ENCODE data around the gene CFAP161. TPM values are rescaled to one million over a fixed set of nuclear protein-coding genes. Genes with fewer than 3 reads are reported as not detected.

Gene CFAP161
- total RNA-seq, 1 donor from 2014 or later = not detected

DNA sequence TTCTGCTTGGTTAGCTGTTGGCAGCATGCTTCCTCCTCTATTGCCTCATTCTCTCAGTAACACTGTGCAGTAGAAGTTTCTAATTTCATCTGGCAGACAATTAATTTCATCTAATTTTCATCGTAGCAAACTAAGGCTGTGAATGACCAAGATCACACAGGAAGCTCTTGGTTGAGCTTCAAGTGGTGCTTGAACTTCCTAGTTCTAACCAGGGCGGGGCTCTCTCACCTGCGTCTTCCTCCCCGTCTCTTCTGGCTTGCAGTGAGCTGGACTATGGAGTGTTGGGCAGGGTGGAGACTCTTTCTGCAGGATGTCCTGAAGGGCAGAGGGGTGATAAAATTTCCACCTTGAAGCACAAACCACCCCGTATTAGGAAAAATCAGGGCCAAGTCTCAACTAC, 60.7 kb downstream of the CFAP161 start:
- no peaks in the 10 kb centered on the region for H3K4me1 Mint-ChIP-seq (ENCODE audit: unreplicated experiment)
- TF ChIP-seq, protein P1, sequence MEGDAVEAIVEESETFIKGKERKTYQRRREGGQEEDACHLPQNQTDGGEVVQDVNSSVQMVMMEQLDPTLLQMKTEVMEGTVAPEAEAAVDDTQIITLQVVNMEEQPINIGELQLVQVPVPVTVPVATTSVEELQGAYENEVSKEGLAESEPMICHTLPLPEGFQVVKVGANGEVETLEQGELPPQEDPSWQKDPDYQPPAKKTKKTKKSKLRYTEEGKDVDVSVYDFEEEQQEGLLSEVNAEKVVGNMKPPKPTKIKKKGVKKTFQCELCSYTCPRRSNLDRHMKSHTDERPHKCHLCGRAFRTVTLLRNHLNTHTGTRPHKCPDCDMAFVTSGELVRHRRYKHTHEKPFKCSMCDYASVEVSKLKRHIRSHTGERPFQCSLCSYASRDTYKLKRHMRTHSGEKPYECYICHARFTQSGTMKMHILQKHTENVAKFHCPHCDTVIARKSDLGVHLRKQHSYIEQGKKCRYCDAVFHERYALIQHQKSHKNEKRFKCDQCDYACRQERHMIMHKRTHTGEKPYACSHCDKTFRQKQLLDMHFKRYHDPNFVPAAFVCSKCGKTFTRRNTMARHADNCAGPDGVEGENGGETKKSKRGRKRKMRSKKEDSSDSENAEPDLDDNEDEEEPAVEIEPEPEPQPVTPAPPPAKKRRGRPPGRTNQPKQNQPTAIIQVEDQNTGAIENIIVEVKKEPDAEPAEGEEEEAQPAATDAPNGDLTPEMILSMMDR (IDR thresholded peaks at IDR 0.05) = no peak
- H3K9me3 Mint-ChIP-seq (ENCODE audit: unreplicated experiment) = no peaks in the 10 kb centered on the region
- peaks cover 35% of the 10 kb centered on the region for H3K27me3 Mint-ChIP-seq (ENCODE audit: unreplicated experiment)
- no peaks in the 10 kb centered on the region for H3K36me3 Mint-ChIP-seq (ENCODE audit: unreplicated experiment)
- H3K4me3 Mint-ChIP-seq (ENCODE audit: unreplicated experiment) = no peak overlapping the region
- DNase-seq (ENCODE audit: extremely low spot score, unreplicated experiment) = no peak
- H3K27ac Mint-ChIP-seq (ENCODE audit: unreplicated experiment) = no peak overlapping the region

DNA sequence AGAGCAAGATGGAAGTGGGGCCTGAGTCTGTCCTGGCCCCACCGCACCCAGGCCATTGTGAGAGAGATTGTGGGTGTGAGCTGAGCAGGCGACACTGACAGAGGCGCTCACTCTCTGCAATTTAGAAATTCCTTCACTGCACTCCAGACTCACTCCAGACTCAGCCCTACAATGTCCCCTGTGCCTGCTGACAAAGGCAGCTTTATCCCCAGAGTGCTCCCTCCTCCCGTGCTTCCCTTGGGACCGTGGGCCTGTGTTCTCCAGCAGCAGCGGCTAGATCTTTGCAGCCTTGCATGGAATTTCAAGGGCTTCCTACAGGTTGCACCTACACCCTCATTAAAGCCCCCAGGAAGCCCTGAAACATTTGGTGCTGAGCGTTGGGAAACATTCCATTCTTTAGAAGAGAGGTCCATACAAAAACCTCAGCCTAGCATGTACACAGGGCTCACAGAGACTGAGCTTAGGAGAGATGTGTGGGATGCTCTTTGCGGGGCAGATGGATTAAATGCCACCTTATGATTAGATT, 61.3 kb downstream of the CFAP161 start:
- H3K4me3 Mint-ChIP-seq (ENCODE audit: unreplicated experiment) = no peak overlapping the region
- H3K36me3 Mint-ChIP-seq (ENCODE audit: unreplicated experiment) = no peaks in the 10 kb centered on the region
- H3K27me3 Mint-ChIP-seq (ENCODE audit: unreplicated experiment) = peaks cover 35% of the 10 kb centered on the region

DNA sequence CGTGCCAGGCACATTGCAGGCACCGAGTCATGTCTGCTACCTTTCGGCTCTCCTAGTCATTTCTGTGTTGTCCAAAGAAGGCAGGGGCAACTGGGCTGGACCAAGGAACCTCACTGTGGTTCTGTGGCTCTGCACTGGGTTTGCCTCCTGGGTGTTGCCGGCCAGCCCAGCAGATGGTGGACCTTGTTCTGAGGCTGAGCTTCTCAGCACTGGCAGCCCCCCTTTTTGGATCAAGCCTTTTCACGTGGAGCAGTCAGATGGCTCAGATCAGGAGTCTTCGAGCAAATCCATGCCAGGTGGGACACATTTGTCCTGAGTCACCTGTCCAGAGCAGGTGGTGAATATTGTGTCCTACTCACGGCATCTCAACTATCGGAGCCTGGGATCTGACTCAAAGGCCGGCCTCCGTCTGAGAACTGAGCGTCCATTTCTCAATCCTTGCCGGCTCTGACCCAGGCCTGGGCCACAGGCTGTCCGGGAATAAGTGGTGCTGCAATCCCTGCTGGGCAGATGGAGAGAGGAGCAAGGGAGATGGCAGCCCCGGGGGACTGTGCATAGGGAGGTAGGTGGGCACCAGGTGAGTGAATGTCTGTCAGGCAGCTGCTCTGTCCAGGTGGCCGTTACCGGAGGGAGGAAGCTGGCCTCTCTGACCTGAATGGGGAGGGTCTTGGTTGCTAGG, 62.6 kb downstream of the CFAP161 start, which contains the start of gene IL16:
Gene IL16 (plus strand): TSS at position 304 of the 679 bp plus-strand sequence. CDS start 28,521 bp downstream, outside the sequence.
- H3K4me1 Mint-ChIP-seq (ENCODE audit: unreplicated experiment) = no peaks in the 10 kb centered on the region
- peaks cover 27% of the 10 kb centered on the region for H3K27me3 Mint-ChIP-seq (ENCODE audit: unreplicated experiment)
- H3K9me3 Mint-ChIP-seq (ENCODE audit: unreplicated experiment) = no peaks in the 10 kb centered on the region
- no peak within 1 kb of the TSS for H3K4me3 Mint-ChIP-seq (ENCODE audit: unreplicated experiment)
- TF ChIP-seq, protein P1 (IDR thresholded peaks at IDR 0.05) = no peak
- H3K36me3 Mint-ChIP-seq (ENCODE audit: unreplicated experiment) = no peaks in the 10 kb centered on the region
- H3K27ac Mint-ChIP-seq (ENCODE audit: unreplicated experiment) = no peak within 1 kb of the TSS
- DNase-seq (ENCODE audit: extremely low spot score, unreplicated experiment) = peak; percentile 71

More for the DNA sequence above, 61.3 kb downstream of the CFAP161 start:
- no peaks in the 10 kb centered on the region for H3K9me3 Mint-ChIP-seq (ENCODE audit: unreplicated experiment)
- no peak for DNase-seq (ENCODE audit: extremely low spot score, unreplicated experiment)
- no peak overlapping the region for H3K27ac Mint-ChIP-seq (ENCODE audit: unreplicated experiment)
- TF ChIP-seq, protein P1 (IDR thresholded peaks at IDR 0.05) = no peak
- H3K4me1 Mint-ChIP-seq (ENCODE audit: unreplicated experiment) = no peaks in the 10 kb centered on the region

DNA sequence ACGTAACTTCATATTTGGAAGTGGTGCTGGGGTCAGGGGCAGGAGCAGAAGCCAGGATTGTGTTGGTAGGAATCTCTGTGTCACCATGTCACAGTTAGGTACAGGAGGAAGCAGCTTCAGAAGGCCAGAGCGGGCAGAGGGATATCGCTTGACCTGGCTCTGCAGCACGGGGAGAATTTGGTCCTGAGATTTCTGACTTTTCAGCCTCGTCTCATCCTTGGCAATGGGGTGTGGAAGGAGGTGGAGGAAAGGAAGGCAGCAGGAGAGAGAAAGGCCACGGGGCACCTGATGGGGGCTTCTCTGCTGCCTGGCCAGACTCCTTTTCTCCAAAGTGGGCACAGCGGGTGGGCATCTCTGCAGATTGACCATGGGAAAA, 63.2 kb downstream of the CFAP161 start:
- TF ChIP-seq, protein P1 (IDR thresholded peaks at IDR 0.05) = no peak
- Mint-ChIP-seq H3K36me3 (ENCODE audit: unreplicated experiment) (no peaks in the 10 kb centered on the region), H3K27ac (ENCODE audit: unreplicated experiment) (no peak overlapping the region), H3K4me1 (ENCODE audit: unreplicated experiment) (no peaks in the 10 kb centered on the region), H3K4me3 (ENCODE audit: unreplicated experiment) (no peak overlapping the region), H3K27me3 (ENCODE audit: unreplicated experiment) (peaks cover 26% of the 10 kb centered on the region), H3K9me3 (ENCODE audit: unreplicated experiment) (no peaks in the 10 kb centered on the region)
- DNase-seq (ENCODE audit: extremely low spot score, unreplicated experiment) = peak; percentile 46

DNA sequence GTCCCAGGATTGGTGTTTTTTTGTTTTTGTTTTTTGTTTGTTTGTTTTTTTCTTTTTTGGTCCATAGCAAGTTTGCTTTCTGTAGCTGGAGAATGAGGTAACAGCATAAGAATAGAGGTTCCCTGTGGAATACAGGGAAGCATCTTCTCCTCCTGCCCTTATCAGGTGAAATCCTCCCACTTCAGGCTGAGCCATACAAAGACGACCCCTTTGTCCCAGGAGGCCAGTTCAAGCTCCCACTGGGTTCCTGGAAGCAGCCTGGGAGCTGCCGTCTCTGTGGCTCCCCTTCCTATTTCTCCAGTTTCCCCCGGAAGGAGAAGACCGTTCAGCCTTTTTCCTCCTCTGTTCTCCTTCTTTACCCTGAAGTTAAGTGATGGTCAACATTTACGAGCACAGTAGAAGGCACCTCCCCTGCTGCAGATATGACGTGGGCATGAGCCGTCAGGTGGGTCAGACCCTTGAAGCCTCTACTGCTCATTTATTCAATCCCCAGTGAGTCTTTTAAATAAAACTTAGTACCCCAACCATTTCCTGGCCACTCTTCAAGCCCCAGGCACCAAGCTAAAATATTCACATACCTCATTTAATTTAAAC, 63.7 kb downstream of the CFAP161 start:
- Mint-ChIP-seq H3K9me3 (ENCODE audit: unreplicated experiment) (no peaks in the 10 kb centered on the region), H3K27ac (ENCODE audit: unreplicated experiment) (no peak overlapping the region), H3K4me3 (ENCODE audit: unreplicated experiment) (no peak overlapping the region), H3K36me3 (ENCODE audit: unreplicated experiment) (no peaks in the 10 kb centered on the region), H3K27me3 (ENCODE audit: unreplicated experiment) (peaks cover 23% of the 10 kb centered on the region), H3K4me1 (ENCODE audit: unreplicated experiment) (no peaks in the 10 kb centered on the region)
- no peak for DNase-seq (ENCODE audit: extremely low spot score, unreplicated experiment)
- TF ChIP-seq, protein P1 (IDR thresholded peaks at IDR 0.05) = no peak
